ENCODE data around the gene TACC2. TPM values are rescaled to one million over a fixed set of nuclear protein-coding genes. Genes with fewer than 3 reads are reported as not detected.

The TACC2 gene
- total and polyA plus RNA-seq, 2 donors (not counting 3 experiments of a cell fraction or from before 2014, with no cell fraction given) = 14.4 to 46.2 TPM

DNA sequence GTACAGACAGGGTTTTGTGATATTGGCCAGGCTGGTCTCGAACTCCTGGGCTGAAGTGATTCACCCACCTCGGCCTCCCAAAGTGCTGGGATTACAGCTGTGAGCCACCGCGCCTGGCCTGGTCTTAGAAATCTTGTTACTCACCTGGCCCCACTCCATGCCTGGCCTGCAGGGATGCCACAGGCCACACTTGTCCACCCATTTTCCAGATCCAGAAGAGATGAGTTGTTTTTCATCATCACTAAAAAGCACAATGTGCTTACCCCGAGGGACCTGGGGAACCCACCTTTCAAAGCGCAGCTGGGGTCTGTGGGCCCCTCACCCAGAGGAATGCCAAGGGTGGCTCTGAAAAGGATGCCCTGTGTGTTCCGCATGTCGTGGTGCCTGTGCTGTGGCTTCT lies 134.2 kb downstream of the TACC2 start:
- TF ChIP-seq MYC (IDR thresholded peaks at IDR 0.05; ENCODE audit: low read depth, low read length) (no peak), GATA2 (IDR thresholded peaks at IDR 0.05; ENCODE audit: insufficient read depth, insufficient read length, low read depth, low read length) (no peak), EZH2 (IDR thresholded peaks at IDR 0.05; ENCODE audit: borderline replicate concordance, low read depth, low read length, severe bottlenecking) (no peak), POLR2A (IDR thresholded peaks at IDR 0.05; ENCODE audit: low read depth, low read length) (no peak), JUN (IDR thresholded peaks at IDR 0.05; ENCODE audit: borderline replicate concordance, insufficient read depth, insufficient read length, low read depth) (no peak)
- TF ChIP-seq, protein P1, sequence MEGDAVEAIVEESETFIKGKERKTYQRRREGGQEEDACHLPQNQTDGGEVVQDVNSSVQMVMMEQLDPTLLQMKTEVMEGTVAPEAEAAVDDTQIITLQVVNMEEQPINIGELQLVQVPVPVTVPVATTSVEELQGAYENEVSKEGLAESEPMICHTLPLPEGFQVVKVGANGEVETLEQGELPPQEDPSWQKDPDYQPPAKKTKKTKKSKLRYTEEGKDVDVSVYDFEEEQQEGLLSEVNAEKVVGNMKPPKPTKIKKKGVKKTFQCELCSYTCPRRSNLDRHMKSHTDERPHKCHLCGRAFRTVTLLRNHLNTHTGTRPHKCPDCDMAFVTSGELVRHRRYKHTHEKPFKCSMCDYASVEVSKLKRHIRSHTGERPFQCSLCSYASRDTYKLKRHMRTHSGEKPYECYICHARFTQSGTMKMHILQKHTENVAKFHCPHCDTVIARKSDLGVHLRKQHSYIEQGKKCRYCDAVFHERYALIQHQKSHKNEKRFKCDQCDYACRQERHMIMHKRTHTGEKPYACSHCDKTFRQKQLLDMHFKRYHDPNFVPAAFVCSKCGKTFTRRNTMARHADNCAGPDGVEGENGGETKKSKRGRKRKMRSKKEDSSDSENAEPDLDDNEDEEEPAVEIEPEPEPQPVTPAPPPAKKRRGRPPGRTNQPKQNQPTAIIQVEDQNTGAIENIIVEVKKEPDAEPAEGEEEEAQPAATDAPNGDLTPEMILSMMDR (IDR thresholded peaks at IDR 0.05; ENCODE audit: extremely low read depth in 1 of 2, insufficient read depth in 1 of 2, low read depth in 1 of 2, low read length in 2 of 2) = no peak
- TF ChIP-seq, protein P2, sequence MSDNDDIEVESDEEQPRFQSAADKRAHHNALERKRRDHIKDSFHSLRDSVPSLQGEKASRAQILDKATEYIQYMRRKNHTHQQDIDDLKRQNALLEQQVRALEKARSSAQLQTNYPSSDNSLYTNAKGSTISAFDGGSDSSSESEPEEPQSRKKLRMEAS (IDR thresholded peaks at IDR 0.05; ENCODE audit: insufficient read depth, insufficient read length) = no peak
- H2AFZ ChIP-seq (ENCODE audit: low read depth, low read length) = no peak overlapping the region
- POLR2A ChIA-PET = no interaction called here
- no peaks in the 10 kb centered on the region for H3K36me3 ChIP-seq (ENCODE audit: control insufficient read depth in 2 of 2, extremely low read depth in 1 of 2, insufficient read depth in 2 of 2, low read length in 2 of 2)
- no peak for FAIRE-seq
- H3K79me2 ChIP-seq (ENCODE audit: control insufficient read depth, insufficient read depth, low read length) = peaks cover 52% of the 10 kb centered on the region
- no peaks in the 10 kb centered on the region for H3K9me1 ChIP-seq (replicated peaks; ENCODE audit: control insufficient read depth, extremely low read depth, insufficient read depth, low read length)
- H3K9me3 ChIP-seq (replicated peaks; ENCODE audit: control insufficient read depth, insufficient read depth, low read length) = no peaks in the 10 kb centered on the region
- H3K27ac ChIP-seq (ENCODE audit: insufficient read depth, low read depth, low read length) = no peak overlapping the region
- H4K20me1 ChIP-seq (replicated peaks; ENCODE audit: control insufficient read depth, extremely low read depth, insufficient read depth, low read length) = no peaks in the 10 kb centered on the region
- no peak for DNase-seq (ENCODE audit: low read depth, low spot score)
- CTCF ChIA-PET = interaction anchor here (1.2 kb wide), 1 partner anchor 20 kb away, joined by 4 read pairs; no protein-coding TSS in a partner anchor
- dilution Hi-C loops (cut with MboI; ENCODE audit: extremely low pct_ligation_motif_present, low sequenced_read_pairs) (no loop called here), intact Hi-C loops (cut with micrococcal nuclease) (no loop called here)
- H3K4me3 ChIP-seq (replicated peaks in 1 of 3; ENCODE audit: insufficient read depth in 1 of 3, low read depth in 1 of 3, low read length in 3 of 3) = no peak overlapping the region
- no peak overlapping the region for H3K9ac ChIP-seq (replicated peaks; ENCODE audit: extremely low read depth, insufficient read depth, low read length)
- H3K4me2 ChIP-seq (ENCODE audit: insufficient read depth, low read length) = no peak overlapping the region
- H3K4me1 ChIP-seq (ENCODE audit: control insufficient read depth, extremely low read depth, insufficient read depth, low read length) = peaks cover 18% of the 10 kb centered on the region
- no TSS peak for BruUV-seq (replicated peaks)
- H3K27me3 ChIP-seq (ENCODE audit: control insufficient read depth in 2 of 2, insufficient read depth in 2 of 2, low read length in 2 of 2) = no peaks in the 10 kb centered on the region
